ENCODE results near the gene AQP1.

AQP1 gene

GRCh38 chr7:30931161-30931928 lies 19.7 kb downstream of the AQP1 start:
- peak; percentile 6 for DNase-seq (ENCODE audit: low spot score)
- in situ Hi-C loops (cut with MboI; ENCODE audit: low pct_unique_long_range_greater_than_20kb, low sequenced_read_pairs, unreplicated experiment) = no loop called here
- TF ChIP-seq CTCF (IDR thresholded peaks at IDR 0.05; ENCODE audit: extremely low read depth, insufficient read depth, missing control alignments) = no peak

DNA sequence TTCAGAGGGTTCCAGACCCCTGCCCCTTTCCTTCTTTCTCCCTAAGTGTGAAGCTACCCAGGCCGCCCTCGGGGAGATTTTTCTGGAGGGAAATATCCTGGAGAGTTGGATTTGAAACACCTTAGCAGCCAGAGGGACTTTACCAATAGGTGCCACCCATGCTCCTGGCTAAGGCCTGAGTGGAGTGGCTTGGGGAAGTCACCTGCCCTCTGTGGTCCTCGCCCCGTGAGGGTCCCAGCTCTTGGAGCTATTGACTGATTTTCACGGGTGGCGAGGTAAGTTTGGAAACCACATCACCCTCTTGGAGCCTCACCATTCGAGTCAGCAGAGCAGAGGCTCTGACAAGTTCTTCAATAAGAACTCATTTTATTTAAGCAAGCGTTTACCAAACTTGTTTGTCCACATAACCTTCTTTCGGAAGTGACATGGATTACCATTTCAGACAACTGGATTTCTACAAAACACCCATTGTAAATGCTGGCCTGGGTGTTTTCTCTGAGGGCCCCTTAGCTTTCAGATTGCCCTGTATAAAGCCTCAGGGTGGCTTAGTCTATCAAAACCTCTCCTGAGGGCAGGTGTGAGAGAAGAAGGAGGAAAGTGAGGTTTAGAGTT lies 20.4 kb downstream of the AQP1 start:
- no peak for TF ChIP-seq CTCF (IDR thresholded peaks at IDR 0.05; ENCODE audit: extremely low read depth, insufficient read depth, missing control alignments)
- in situ Hi-C loops (cut with MboI; ENCODE audit: low pct_unique_long_range_greater_than_20kb, low sequenced_read_pairs, unreplicated experiment) = no loop called here
- peak; percentile 6 for DNase-seq (ENCODE audit: low spot score)

- in situ Hi-C loops (cut with MboI; ENCODE audit: low pct_unique_long_range_greater_than_20kb, low sequenced_read_pairs, unreplicated experiment) = no loop called here
- no peak for TF ChIP-seq CTCF (IDR thresholded peaks at IDR 0.05; ENCODE audit: extremely low read depth, insufficient read depth, missing control alignments)
- DNase-seq (ENCODE audit: low spot score) = no peak
These were observed 20.9 kb downstream of the AQP1 start for GRCh38 chr7:30932562-30932961.

- TF ChIP-seq CTCF (IDR thresholded peaks at IDR 0.05; ENCODE audit: extremely low read depth, insufficient read depth, missing control alignments) = no peak
- in situ Hi-C loops (cut with MboI; ENCODE audit: low pct_unique_long_range_greater_than_20kb, low sequenced_read_pairs, unreplicated experiment) = no loop called here
- peak; percentile 4 for DNase-seq (ENCODE audit: low spot score)
These were observed 21.7 kb downstream of the AQP1 start for GRCh38 chr7:30933124-30933974.

DNA sequence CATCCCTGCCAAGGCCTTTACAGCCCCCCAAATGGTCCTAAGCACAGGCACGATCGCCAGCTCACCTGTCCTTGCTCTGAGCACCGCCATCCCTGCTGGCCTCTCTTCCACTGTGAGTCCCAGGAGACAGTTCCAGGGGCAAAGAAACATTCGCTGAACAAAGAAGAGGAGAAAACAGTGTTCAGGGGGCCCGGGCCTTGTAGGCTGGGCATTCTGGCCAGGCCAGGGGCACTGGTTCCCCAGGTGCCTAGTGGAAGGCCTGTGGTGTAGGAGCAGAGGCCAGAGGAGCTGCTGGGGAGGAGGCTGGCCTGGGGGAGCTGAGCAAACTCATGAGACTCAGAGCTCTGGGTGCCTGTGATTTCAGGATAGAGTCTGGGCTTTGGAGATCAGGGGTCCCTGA lies 22.6 kb downstream of the AQP1 start:
- TF ChIP-seq CTCF (IDR thresholded peaks at IDR 0.05; ENCODE audit: extremely low read depth, insufficient read depth, missing control alignments) = no peak
- DNase-seq (ENCODE audit: low spot score) = no peak
- in situ Hi-C loops (cut with MboI; ENCODE audit: low pct_unique_long_range_greater_than_20kb, low sequenced_read_pairs, unreplicated experiment) = no loop called here

- no peak for DNase-seq (ENCODE audit: low spot score)
- in situ Hi-C loops (cut with MboI; ENCODE audit: low pct_unique_long_range_greater_than_20kb, low sequenced_read_pairs, unreplicated experiment) = no loop called here
- TF ChIP-seq CTCF (IDR thresholded peaks at IDR 0.05; ENCODE audit: extremely low read depth, insufficient read depth, missing control alignments) = no peak
These were observed 23.3 kb downstream of the AQP1 start for GRCh38 chr7:30934732-30935568.

Measured in GM13977 (cell line).